GOT3 (cell line): ENCODE measurements around the gene PMIS2.

Source experiments
- DNase-seq: peaks from one replicate; lab custom pipeline; 2025; ENCODE audit warnings: mixed read lengths; lab: John Stamatoyannopoulos, UW

PMIS2 gene

DNA sequence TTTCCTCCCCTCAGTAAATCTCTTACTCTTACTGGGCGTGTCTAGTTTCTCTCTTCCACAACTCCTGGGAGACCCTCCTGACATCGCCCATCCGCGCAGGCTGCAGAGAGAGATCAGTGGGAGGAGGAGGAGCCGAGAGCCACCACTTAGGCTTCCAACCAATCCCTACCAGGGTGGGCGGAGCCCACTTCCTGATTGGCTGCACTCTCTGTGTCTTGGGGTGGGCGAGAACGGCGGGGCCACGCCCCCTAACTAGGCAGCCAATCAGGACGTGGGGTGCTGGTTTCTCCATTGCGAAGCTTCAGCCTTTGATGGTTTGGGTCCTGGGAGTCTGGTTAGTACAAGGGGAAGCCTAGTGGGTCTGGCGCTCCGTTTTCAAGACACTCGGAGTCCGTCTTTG lies at the start of gene PMIS2:
TSS of gene PMIS2 (plus strand) at position 326 of the 400 bp plus-strand sequence. CDS start 87 bp downstream, outside the sequence.
- DNase-seq: no peak

DNA sequence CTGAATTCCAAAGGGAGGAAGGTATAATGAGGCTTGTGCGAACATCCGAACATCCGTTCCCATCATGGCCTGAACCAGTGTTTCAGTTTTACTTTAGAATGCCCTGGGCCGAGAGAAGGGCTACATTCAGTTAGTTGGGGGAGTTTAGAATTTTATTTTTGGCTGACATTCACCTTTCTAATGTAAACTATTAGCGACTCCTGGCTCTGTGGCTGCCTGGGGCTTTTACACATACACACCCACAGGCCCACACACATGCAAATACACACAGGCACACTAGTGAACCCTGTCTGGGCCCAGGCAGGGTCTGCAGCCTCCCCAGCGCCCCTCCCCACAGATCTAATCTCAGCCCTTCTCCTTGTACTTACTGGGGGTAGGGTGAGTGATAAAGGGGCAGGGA lies 46.7 kb upstream of the PMIS2 start:
- no peak for DNase-seq

DNA sequence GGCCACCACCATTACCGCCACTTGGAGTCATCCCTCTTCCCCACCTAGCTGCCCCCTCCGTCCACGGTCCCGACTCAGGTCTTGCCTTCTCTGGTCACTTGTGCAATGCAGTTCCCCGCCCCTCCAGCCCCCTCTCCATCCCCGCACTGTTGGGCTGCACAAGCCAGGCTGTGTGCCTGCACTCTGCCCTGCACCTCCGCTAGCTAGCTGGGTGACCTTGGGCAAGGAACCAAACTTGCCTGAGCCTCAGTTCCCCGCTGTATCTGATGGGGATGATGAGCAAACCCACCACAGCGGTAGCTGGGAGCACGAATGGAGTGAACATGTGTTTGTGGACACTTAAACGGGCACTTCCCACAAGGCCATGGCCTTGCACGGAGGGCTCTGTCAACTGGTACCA lies 46.1 kb upstream of the PMIS2 start:
- no peak for DNase-seq

DNA sequence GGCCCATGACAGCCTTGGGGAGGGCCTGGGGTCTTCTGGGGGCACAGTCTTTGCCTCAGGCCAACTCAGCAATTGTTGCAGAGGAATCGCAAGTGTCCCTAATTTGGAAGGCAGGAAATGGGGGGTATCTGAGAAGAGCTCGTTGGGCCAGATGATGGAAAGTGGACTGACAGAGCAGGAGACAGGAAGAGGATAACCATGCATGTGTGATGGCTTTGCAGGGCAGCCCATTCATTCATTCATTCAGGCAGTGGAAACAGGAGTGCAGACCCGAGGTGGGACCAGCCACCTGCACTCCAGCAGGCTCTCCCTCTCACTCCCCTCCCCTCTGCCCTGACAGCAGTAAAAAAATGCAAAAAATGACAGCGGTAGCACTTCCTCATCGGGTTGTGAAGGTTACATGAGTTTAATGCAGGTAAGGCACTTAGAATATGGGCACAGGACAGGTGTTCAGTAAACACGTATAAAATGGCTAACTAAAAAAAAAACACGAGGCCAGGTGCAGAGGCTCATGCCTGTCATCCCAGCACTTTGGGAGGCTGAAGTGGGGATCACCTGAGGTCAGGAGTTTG lies 45.5 kb upstream of the PMIS2 start:
- no peak for DNase-seq

DNA sequence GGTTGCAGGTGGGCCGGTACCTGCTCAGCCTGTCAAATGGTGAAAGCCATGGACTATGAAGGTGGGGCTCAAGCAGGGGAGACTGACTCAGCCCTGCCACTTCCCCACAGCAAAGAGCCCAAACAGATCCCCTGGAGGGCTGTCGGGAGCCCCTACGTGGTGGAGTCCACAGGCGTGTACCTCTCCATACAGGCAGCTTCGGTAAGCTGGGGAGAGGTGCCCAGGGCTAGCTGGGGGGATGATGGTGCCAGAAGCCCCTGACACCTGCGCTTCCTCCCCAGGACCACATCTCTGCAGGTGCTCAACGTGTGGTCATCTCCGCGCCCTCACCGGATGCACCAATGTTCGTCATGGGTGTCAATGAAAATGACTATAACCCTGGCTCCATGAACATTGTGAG lies 43.8 kb upstream of the PMIS2 start:
- no peak for DNase-seq

DNA sequence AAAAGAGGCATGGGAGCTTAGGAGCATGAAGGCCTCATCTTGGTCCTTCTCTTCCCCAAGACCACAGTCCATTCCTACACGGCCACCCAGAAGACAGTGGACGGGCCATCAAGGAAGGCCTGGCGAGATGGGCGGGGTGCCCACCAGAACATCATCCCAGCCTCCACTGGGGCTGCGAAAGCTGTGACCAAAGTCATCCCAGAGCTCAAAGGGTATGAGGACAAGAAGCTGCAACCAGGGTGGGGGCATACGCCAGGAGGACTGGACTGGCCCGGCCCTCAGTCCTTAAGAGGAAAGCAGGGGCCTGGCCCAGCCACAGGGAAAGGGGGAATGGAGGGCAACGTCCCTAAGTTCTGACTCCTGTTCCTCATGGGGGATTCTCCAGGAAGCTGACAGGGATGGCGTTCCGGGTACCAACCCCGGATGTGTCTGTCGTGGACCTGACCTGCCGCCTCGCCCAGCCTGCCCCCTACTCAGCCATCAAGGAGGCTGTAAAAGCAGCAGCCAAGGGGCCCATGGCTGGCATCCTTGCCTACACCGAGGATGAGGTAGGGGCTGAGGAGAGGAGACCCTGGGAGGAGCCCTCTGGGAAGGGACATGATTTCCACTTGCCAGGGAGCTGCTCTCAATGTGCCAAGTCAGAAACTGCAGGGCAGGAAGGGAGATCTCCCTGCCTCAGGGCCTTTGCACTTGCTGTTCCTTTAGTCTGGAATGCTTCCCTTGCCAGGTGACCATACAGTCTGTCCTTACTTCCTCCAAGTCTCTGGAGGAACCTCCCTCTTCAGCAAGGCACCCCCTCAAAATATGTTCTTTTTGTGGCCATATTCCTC lies 42.5 kb upstream of the PMIS2 start:
- DNase-seq: no peak

DNA sequence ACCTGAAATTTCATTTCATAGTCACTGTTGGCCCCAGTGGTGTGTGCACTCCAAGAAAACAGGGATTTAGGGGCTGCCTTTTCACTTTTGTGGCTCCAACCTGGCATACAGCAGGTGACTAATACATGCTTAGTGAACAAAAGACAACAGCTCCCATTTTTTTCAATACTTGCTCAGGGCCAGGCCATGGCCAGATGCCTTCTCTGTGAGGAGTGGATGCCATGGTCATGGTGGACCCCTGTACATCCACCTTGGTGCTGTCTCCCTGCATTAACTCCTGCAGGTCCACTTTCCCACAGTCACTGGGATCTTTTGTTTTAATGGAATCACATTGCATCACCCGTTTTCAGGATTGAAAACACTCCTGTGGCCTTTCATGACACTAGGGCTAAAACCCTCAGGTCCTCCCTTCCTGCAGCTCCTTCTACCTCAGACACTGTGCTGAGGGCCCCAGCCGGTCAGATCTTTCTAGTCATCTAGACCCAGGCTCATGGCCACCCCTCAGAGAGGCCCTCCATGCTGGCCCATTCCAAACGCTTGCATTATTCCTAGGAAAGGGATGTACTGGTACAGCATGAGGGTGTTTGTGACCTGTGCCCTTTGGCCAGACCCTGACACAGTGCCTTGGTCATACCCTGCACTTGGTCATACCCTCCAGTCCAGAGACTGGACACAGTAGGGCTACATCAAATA lies 41.7 kb upstream of the PMIS2 start:
- no peak for DNase-seq

DNA sequence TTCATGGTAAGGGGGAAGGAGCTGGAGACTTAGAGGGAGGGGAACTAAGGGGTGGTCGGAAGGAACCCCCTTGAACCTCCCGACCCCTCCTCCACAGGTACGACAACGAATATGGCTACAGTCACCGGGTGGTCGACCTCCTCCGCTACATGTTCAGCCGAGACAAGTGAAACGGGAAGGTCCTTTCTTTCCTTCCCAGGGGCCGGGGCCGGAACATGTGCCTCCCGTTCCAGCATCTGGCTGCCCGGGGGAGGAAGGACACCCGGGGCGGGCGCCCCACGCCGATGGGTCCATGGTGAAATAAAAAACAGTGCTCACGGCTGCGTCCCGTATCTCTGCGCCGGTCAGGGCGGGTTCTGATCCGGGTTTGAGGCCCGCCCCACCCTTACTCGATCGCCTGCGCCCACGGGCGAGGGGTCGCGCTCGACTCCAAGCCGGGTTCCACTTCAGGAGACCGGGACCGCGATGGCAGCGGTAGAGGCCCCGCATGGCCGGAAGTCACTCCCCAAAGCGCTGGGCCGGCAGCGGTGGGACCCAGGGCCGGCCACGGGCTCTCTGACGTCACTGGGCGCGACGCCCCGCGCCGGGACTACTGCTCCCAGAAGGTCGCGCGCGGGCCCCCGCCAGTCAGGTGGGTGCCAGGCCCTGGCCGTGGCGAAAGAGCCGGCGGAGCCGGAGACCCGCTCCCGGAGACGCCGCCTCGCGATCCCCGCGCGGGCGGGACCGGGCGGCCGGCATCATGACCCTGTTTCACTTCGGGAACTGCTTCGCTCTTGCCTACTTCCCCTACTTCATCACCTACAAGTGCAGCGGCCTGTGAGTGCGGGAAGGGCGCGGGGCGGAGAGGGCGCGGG lies 40.7 kb upstream of the PMIS2 start, which contains the start of gene TMEM147:
TSS of gene TMEM147 (plus strand) at position 626 of the 854 bp plus-strand sequence. CDS start at position 740, 114 bp downstream.
- peak; percentile 43 for DNase-seq

DNA sequence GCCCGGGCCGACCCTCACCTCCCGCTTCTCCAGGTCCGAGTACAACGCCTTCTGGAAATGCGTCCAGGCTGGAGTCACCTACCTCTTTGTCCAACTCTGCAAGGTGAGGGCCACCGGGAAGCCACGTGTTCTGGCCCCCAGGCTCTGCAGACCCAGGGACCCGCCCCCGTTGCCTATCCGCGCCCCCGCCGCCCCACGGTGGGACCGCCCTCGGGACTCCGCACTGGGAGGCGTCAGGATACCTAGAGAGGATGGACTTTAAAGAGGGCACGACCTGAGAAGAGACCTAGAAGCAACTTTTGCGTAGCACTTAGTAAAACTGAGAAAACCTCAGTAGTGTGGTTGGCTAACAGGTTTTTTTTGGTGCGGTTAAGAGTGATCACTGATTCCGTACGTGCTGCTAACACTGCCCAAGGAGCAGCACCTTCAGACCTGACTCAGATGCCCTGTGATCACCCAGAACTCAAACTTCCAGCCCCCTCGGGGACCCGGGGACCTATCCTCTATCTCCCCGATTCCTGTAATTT lies 40.1 kb upstream of the PMIS2 start:
- DNase-seq: no peak

DNA sequence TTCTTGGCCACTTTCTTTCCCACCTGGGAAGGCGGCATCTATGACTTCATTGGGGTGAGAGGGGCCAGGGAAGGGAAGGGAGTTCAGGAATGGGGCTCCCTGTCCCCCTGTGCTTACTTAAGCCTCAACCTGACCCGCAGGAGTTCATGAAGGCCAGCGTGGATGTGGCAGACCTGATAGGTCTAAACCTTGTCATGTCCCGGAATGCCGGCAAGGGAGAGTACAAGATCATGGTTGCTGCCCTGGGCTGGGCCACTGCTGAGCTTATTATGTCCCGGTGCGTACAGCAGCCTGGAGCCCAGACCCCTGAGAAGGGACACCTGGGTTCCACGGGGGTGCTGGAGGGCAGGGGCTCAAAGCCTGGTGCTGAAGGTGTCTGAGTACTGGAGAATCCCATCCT lies 39.4 kb upstream of the PMIS2 start:
- no peak for DNase-seq

DNA sequence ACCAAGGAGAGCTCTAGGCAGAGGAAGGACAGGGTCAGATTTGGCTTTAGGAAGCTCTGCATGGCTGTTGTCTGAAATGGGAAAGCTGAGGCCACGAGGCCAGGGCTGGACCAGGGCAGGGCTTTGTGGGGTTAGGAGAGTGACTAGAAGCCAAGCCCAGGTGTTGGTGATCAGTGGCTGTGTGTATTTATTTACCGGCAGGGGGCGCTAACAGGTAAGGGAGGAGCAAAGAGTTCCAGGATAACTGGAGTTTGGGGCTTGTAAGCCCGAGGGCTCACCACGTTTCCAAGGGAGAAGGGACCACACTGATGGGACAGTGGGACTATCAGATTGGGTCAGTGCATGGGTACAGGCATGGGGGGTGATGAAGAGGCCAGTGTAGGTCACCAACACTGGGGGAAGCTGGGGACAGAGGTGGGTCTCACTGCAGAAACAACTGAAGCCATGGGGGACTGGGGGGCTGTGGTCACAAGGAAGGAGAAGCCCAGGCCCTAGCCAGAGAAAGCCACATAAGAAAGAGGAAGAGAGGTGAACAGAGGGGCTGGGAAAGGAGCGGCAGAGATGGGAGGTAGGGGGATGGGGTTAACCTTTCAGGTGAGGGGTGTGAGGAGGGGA lies 36.7 kb upstream of the PMIS2 start:
- no peak for DNase-seq

DNA sequence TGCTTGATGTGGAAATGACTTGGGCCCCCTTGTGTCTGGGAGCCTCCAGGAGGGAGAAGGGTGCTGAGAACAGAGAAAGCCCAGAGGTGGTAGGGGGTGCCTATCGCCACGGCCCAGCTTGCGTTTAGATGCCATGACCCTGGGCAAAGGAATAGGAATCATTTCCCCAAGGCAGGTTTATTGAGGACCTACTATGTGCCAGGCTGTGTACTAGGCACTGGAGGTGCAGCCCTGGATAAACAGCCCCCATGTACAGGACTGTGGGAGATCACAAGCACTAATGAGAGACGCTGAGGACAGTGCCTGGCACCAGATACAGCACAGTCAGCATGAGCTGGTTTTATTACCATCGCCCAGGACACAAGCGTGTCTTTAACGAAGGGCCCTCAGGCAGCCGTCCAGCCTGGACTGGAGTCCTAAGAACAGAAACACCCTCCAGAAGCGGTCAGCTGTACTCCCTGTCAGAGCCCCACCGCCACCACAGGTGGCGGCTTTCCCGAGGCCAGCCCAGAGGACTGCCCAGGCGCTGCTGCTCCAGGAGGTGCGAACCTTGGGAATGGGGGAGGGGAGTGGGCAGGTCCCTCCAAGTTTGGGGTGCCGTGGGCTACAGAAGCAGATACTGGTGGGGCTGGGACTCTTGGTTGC lies 36.0 kb upstream of the PMIS2 start:
- DNase-seq: no peak

DNA sequence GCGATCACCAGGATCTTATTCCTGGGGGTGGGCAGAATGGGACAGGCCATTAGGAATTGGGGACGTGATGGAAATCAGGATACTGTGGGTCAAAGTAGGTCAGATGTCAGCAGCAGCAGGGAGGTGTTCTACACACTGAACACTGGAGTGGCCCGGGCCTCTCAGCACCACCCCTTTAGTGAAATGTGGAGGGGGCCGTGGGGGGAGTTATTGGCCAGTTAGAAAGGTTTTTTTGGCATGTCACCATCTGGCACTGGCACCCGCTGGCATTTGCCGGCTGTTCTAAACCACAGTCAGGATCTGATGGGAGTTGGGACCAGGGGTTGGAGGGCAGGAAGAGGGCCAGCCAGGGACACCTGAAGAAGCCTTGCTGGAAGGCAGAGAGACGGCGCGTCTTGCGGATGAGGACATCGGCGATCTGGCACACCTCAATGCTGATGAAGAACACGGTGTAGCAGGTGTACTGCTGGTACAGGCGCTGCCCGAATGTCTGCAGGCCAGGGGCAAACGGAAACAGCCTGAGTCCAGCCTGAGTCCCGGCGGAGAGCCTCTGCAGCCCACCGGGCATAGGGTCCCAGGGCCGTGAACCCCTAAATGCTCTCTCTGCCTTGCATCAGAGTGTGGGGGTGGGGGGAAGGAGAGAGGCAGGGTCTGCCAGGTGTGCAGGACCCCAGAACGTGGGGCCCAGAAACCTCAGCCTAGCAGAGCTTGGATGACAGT lies 34.7 kb upstream of the PMIS2 start:
- no peak for DNase-seq

DNA sequence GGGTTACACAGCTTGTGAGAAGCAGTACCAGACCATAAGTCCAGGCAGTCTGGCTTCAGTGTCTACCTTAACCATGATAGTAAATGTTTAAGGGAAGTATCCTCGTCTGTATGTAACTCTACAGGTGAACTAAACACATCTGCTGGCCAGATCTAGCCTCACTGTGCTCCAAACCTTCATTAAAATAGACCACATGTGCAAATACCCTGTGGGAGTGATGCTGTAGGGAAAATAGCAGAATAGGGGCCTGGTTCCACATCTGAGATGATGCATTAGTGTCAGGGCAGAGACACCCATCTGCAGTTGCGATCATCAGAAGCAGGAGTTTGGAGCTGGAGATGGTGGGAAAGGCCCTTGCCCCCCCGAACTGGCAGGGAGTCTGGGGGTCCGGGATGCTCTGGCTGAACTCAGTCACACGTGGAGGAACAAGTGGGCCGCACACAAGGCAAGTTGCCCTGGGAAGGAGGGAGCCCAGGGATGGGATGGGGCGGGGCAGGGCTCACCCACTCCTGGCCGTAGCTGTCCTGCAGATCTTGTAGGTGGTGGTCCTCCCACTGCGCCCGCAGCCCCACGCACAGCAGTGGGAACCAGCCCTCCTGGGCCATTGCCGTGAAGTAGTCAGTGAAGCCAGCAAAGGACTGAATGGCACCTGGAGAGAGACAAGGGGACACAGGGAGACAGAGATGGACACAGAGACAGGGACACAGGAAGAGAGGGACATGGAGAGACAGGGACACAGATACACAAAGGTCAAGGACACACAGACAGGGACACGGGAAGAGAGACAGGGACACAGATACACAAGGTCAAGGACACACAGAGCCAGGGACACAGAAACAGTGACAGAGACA lies 33.2 kb upstream of the PMIS2 start:
- DNase-seq: no peak

DNA sequence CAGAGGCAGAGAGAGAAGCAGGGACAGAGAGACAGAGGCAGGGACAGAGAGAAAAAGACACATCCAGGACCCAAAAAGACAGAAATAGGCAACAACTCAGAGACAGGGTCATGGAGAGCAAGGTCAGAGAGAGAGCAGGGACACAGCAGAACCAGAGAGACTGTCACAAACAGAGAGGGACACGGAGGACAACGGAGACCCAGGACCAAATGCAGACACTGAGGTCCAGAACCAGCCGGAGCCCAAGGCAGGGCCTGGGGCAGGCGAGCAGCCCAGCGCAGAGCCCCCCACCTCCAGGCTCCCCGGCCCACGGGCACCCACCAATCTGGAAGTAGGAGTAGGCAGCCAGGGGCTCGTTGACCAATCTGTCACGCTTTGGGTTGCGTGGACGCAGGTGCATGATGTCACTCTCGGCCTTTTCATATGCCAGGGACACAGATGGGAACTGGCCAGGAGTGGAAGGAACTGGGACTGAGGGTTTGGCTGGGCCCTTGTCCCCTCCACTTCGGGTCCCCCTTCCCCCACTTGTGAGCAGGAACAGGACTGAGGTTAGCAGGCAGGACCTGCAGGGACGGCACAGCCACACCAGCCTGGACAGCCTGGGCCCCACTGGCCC lies 32.5 kb upstream of the PMIS2 start:
- DNase-seq: no peak

DNA sequence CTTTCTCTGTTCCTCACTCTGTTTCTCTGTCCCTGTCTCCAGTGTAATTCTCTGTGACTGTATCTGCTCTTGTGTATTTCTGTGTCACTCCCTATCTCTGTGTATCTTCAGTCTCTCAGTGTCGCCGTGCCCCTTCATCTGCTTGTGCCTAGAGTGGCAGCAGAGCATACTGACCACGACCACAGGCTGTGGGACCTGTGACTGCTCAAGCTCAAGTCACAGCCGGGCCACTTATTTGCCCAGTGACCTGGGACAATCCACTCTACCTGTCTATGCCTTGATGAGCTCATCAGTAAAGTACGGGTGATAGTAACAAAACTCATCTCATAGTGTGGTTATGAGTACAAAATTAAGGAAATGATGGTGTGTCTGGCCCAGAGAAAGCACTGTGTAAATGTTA lies 31.9 kb upstream of the PMIS2 start:
- no peak for DNase-seq

DNA sequence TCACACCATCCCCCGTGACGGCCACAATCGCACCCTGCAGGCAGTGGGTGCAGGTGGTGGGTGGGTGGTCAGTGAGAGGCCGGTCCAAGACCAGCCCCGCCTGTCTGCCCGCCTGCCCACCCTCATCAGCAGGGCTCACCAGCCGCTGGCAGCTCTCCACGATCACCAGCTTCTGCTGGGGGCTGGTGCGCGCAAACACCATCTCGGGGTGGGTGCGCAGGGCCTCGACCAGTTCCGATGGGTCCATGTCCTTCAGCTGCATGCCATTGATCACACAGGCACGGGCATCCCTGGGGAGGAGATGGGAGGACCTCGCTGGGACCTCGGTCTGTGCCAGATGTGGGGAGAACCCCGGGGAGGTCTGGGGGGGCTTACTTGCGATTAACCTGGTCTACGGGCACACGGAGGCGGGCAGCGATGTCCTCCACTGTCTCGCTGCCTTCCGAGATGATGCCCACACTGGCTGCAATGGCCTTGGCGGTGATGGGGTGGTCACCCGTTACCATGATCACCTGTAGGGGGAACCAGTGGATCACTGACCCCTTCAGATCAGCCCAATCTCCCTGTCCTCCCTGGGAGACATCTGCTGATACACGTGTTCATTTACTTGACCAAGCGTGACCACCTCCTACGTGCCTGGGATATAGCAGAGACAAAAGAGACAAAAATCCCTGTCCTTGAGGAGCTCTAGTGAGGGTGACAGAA lies 30.5 kb upstream of the PMIS2 start:
- no peak for DNase-seq

DNA sequence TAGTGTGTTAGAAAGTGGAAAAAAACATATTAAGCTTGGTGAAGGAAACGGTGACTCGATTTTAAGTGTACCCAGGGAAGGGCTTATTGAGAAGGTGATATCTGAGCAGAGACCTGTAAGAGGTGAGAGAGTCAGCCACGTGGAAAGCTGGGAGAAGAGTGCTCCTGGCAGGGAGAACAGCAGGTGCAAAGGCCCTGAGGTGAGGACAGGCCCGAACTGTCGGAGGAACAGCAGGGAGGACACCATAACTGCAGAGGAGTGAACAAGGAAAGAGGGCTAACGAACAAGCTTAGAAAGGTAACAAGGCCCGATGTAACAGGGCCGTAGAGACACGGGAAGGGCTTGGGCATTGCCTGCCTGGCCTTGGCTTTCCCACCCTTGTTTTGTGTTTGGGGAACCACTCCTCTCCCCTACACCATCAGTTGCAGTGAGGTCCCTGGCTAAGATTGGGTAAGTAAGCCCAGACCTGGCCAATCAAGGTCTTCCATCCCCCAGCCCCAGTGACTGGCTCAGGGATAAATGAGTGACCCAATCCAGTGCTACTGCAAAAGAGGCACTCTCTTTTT lies 29.9 kb upstream of the PMIS2 start:
- DNase-seq: no peak
